Nucleus accumbens (tissue), 56 donors: ENCODE data around the gene CHCHD4.

Experiments
- DNase-seq, 56 donors: peaks; one replicate each; lab custom pipeline; 2025; lab: John Stamatoyannopoulos, UW

Gene CHCHD4

GRCh38 chr3:14150491-14151230 is 26.0 kb upstream of the CHCHD4 start:
- DNase-seq = no peak

GRCh38 chr3:14150078-14150477 is 25.4 kb upstream of the CHCHD4 start:
- no peak for DNase-seq

- no peak for DNase-seq
Observed at GRCh38 chr3:14148041-14148985, 23.6 kb upstream of the CHCHD4 start.

DNA sequence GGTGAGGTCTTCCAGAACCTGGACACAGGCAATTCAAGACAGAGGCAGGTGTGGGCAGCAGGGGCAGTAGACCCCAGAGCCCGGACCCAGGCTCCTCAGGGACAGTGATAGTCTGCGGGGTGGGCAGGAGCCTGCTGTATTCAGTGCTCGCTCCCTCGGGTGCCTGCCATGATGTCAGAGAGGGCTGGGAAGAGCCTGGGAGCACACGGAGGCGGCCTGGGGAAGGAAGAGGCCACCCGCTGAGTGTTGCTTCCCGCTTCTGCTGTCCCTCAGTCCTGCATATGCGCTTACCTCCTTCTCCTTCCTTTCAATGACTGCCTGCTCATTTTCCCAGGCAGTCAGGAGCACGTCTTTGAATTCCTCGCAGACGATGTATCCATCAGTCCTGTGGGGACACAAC is 22.9 kb upstream of the CHCHD4 start:
- DNase-seq = no peak

DNA sequence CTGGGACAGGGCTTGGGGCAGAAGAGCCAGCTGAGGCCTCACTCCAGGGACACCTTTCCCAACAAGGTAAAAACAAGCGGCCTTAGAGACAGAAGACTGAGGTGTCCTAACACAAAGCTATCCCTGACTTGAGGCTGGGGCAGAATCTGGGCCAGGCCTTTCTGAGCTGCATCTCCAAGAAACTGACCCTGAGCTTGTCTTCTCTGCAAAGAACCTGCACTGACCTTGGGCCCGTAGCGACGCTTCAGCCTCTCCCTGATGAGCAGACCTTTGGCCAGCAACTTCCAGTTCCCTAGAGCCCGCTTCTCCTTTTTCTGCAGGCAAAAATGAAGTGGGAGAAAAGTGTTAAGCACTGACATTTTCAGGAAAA is 22.4 kb upstream of the CHCHD4 start:
- DNase-seq = no peak

DNA sequence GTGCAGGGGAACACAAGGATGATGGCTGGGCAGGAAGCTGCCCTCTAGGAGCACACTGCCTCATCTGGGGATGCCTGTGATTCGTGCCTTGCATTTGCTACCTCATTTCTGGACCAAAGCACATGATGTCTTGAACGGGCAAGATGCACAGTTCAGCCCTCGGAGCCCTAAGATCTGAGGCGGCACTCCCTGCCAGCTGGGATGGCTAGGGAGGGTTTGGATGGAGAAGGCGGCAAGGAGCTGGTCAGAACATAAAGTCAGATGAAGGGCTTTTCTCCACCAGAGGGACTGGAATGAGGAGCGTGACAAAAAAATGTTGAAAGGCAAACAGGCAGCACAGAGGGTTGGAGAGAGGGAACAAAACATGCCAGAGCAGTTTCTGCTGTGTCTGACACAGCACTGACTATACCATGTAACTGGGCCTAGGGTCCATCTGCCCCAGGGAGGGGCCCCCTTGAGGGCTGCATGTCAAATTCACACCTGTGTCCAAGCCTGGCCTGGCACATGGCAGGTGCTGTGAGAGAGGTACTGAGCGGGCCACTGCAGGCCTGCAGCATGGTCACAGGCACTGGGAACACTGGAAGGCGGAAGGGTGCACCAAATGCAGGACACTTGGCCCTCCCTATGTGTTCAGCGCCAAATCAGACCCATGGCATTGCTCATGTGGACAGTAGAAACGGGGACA is 21.9 kb upstream of the CHCHD4 start:
- no peak for DNase-seq

DNA sequence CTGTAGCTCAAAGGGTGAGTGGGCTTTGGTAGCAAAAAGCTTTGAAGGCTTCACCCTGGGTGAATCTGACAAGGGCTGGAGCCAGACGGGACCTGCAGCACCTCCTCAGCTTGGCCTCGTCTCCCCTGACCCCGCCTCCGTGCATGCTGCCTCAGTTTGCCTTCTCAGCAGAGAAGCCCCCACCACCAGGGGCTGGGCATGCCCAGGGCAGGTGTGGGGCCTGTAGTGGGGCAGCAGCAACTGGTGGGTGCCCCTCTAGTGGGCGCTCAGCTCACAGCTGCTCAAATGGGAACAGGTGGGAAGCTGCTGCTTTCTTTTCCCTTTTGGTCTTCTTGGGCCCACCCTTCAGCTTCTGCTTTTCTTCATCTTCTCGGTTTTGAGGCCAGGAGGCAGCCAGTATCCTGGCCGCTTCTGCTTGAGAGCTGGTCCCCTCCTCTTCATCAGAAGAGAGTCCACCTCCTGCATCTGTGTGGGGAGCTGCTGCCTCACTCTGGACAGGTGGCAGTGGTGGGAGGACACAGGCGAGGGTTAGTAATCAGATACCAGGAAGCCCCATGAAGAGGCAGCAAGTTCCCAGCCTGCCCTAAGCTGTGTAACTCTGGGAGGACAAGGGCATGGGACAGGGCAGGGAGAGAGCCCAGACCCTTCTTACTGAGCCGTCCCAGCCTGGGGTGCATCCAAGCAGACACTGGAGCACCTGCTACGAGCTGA is 21.2 kb upstream of the CHCHD4 start:
- no peak for DNase-seq

- no peak for DNase-seq
Observed at GRCh38 chr3:14145236-14145635, 20.6 kb upstream of the CHCHD4 start.

GRCh38 chr3:14144423-14145075 is 19.9 kb upstream of the CHCHD4 start:
- DNase-seq = peak in 12 of 56 donors; percentile 8 to 74 (median 16)

GRCh38 chr3:14143271-14144225 is 18.9 kb upstream of the CHCHD4 start:
- no peak for DNase-seq

DNA sequence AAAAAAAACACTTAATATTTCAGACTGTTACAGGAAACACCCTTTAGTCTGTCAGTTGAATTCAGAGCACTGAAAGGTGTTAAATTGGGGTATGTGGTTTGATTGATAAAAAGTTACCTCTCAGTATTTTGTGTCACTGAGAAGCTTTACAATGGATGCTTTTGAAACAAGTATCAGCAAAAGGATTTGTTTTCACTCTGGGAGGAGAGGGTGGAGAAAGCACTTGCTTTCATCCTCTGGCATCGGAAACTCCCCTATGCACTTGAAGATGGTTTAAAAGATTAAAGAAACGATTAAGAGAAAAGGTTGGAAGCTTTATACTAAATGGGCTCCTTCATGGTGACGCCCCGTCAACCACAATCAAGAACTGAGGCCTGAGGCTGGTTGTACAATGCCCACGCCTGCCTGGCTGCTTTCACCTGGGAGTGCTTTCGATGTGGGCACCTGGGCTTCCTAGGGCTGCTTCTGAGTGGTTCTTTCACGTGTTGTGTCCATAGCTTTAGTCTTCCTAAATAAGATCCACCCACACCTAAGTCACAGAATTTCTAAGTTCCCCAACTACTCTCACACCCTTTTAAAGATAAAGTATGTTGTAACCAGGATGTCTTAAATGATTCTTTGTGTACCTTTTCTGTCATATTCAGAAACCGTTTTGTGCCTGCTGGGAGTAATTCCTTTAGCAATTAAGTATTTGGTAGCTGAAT is 18.0 kb upstream of the CHCHD4 start:
- no peak for DNase-seq

DNA sequence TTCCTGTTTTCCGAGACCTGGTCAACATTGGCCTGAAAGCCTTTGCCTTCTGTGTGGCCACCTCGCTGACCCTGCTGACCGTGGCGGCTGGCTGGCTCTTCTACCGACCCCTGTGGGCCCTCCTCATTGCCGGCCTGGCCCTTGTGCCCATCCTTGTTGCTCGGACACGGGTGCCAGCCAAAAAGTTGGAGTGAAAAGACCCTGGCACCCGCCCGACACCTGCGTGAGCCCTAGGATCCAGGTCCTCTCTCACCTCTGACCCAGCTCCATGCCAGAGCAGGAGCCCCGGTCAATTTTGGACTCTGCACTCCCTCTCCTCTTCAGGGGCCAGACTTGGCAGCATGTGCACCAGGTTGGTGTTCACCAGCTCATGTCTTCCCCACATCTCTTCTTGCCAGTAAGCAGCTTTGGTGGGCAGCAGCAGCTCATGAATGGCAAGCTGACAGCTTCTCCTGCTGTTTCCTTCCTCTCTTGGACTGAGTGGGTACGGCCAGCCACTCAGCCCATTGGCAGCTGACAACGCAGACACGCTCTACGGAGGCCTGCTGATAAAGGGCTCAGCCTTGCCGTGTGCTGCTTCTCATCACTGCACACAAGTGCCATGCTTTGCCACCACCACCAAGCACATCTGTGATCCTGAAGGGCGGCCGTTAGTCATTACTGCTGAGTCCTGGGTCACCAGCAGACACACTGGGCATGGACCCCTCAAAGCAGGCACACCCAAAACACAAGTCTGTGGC is 17.1 kb upstream of the CHCHD4 start:
- DNase-seq = no peak

DNA sequence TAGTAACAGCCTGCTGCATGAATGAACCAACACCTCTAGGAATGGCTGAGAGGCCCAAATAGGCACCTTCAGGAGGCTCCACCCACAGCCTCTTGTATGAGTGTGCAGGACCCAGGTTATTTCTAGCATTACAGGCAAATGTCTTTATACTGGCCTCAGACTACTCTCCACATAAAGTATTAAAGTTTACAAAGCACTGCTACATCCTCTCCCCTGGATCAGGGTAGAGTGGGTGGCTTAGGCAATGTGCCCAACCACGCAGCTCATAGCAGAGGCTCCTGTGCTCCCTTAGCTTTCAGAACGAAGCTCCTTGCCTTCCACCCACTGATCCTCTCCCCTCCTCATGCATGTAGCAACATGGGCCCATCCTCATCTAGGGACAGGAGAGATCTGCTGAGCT is 16.5 kb upstream of the CHCHD4 start:
- peak in 2 of 56 donors; percentile 25 to 36 for DNase-seq

GRCh38 chr3:14140668-14141067 is 16.0 kb upstream of the CHCHD4 start:
- DNase-seq = no peak

- DNase-seq = no peak
Observed at GRCh38 chr3:14139771-14140170, 15.1 kb upstream of the CHCHD4 start.

DNA sequence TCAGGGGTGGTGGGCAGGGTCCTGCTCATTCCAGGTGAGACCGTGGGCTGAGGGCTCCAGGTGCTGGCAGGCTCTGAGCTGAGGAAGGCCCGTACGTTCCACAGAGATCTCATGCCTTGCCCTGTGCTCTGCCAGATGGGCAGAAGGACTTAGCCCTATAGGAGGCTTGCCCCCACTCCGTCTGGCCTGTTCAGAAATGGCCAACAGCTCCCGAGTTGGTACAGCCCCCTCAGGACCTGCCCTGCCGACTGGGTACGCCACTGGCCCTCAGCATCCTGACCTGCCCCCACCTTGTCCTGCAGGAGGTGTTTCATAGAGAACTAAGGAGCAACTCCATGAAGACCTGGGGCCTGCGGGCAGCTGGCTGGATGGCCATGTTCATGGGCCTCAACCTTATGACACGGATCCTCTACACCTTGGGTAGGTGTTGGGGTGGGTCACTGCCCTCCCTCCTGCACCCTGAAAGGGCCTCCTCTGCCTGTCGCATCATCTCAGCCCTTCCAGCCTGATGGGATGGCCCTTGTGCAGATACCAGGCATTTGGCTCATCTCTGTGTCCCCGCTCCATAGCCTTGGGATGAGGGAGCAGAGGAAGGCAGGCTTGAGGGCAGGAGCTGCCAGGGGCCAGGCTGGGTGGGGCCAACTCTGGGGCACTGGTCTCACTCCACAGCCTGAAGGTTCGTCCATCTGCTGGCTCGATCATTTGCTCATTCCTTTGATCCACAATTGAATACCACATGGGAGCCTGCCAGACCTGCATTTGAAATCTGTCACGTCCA is 14.4 kb upstream of the CHCHD4 start:
- no peak for DNase-seq
